Neuronal stem cell (in vitro differentiated cells): ENCODE measurements around the gene TBC1D14.

ENCODE experiments used
- DNase-seq: peaks from one replicate; pipeline ENCODE4 v3.0.0-alpha.2; 2013; ENCODE audit warnings: low spot score
- H2AFZ ChIP-seq: one replicate; pipeline ENCODE4 v1.6.1; 2013; ENCODE audit warnings: mild to moderate bottlenecking, low read length, inconsistent platforms
- H2AK5ac ChIP-seq: 2 replicates; pipeline ENCODE4 v1.6.1; 2013; ENCODE audit warnings: low read depth, mild to moderate bottlenecking, inconsistent platforms, low read length, moderate library complexity, mixed read lengths
- H2BK120ac ChIP-seq: 2 replicates; pipeline ENCODE4 v1.6.1; 2013; ENCODE audit warnings: low read depth, mild to moderate bottlenecking, inconsistent platforms, low read length, moderate library complexity, mixed read lengths
- H2BK12ac ChIP-seq: one replicate; pipeline ENCODE4 v1.6.1; 2013; ENCODE audit warnings: low read length, inconsistent platforms
- H2BK15ac ChIP-seq: 2 replicates; pipeline ENCODE4 v1.6.1; 2013; ENCODE audit warnings: mild to moderate bottlenecking, low read length, inconsistent platforms, mixed read lengths
- H2BK5ac ChIP-seq: one replicate; pipeline ENCODE4 v1.6.1; 2013; ENCODE audit warnings: inconsistent platforms, mild to moderate bottlenecking, low read length, moderate library complexity
- H3K14ac ChIP-seq: one replicate; pipeline ENCODE4 v1.6.1; 2013; ENCODE audit warnings: low read length, inconsistent platforms
- H3K18ac ChIP-seq: 2 replicates; pipeline ENCODE4 v1.6.1; 2013; ENCODE audit warnings: low read length, inconsistent platforms
- H3K23ac ChIP-seq: 2 replicates; pipeline ENCODE4 v1.6.1; 2013; ENCODE audit warnings: low read depth, mild to moderate bottlenecking, mixed read lengths, low read length, inconsistent platforms; ENCODE audit not compliant: poor library complexity
- H3K27ac ChIP-seq: replicated peaks from 3 replicates; pipeline ENCODE4 v1.5.1; 2013; ENCODE audit warnings: low read length, inconsistent platforms
- H3K27me3 ChIP-seq, 3 experiments: 2 replicates each; pipeline ENCODE4 v1.6.1; 2013; ENCODE audit warnings: low read length in 3 of 3, mild to moderate bottlenecking in 2 of 3, inconsistent platforms in 1 of 3, low read depth in 1 of 3, mixed read lengths in 1 of 3, moderate library complexity in 1 of 3; ENCODE audit not compliant: control insufficient read depth in 3 of 3, insufficient read depth in 3 of 3
- H3K36me3 ChIP-seq, 2 donors: replicated peaks in 1 of 2; 2 replicates each; pipeline ENCODE4 v1.6.1; 2013; ENCODE audit warnings: low read length in 2 of 2; ENCODE audit not compliant: control insufficient read depth in 2 of 2, insufficient read depth in 2 of 2
- H3K4ac ChIP-seq: 2 replicates; pipeline ENCODE4 v1.6.1; 2013; ENCODE audit warnings: inconsistent platforms, mild to moderate bottlenecking, low read length, moderate library complexity
- H3K4me1 ChIP-seq, 2 donors: 1 replicate in 1 of 2; 2 replicates in 1 of 2; pipeline ENCODE4 v1.6.1; 2013; ENCODE audit warnings: low read length in 2 of 2, low read depth in 1 of 2; ENCODE audit not compliant: control insufficient read depth in 2 of 2, insufficient read depth in 1 of 2
- H3K4me2 ChIP-seq: one replicate; pipeline ENCODE4 v1.6.1; 2013; ENCODE audit warnings: mild to moderate bottlenecking, low read length, inconsistent platforms; ENCODE audit not compliant: insufficient read depth, poor library complexity, severe bottlenecking
- H3K4me3 ChIP-seq, 2 donors: 2 replicates each; pipeline ENCODE4 v1.5.1; 2013; ENCODE audit warnings: low read length in 2 of 2, mild to moderate bottlenecking in 2 of 2, inconsistent platforms in 1 of 2, moderate library complexity in 1 of 2
- H3K79me1 ChIP-seq: one replicate; pipeline ENCODE4 v1.6.1; 2013; ENCODE audit warnings: low read depth, mild to moderate bottlenecking, inconsistent platforms, low read length, moderate library complexity
- H3K9ac ChIP-seq: one replicate; pipeline ENCODE4 v1.6.1; 2013; ENCODE audit warnings: mild to moderate bottlenecking, low read depth, low read length, inconsistent platforms; ENCODE audit not compliant: poor library complexity
- H3K9me3 ChIP-seq, 2 donors: replicated peaks in 1 of 2; 2 replicates each; pipeline versions ENCODE3 to v1.6.1; 2013; ENCODE audit warnings: low read length in 2 of 2, mild to moderate bottlenecking in 2 of 2, inconsistent platforms in 1 of 2, low read depth in 1 of 2, mixed read lengths in 1 of 2, moderate library complexity in 1 of 2; ENCODE audit not compliant: control insufficient read depth in 2 of 2, insufficient read depth in 1 of 2
- H4K8ac ChIP-seq: one replicate; pipeline ENCODE4 v1.6.1; 2013; ENCODE audit warnings: low read depth, mild to moderate bottlenecking, inconsistent platforms, low read length, moderate library complexity
- H4K91ac ChIP-seq: one replicate; pipeline ENCODE4 v1.6.1; 2013; ENCODE audit warnings: low read length, low read depth, mild to moderate bottlenecking, inconsistent platforms; ENCODE audit not compliant: poor library complexity
- whole genome bisulfite sequencing, 2 donors: extraction: QIAGEN DNeasy Blood & Tissue Kit; methylation state at CpG; one replicate each; pipeline ENCODE4 v1.1.7; 2013; ENCODE audit warnings: missing lambda C conversion rate in 2 of 2, mixed read lengths in 1 of 2; ENCODE audit not compliant: insufficient read length in 2 of 2, insufficient replicate concordance in 1 of 2; ENCODE audit errors: extremely low coverage in 2 of 2; 5-methylcytosine and 5-hydroxymethylcytosine counted together

Gene TBC1D14

GRCh38 chr4:6916587-6917460 lies 7.2 kb downstream of the TBC1D14 start:
- no peak overlapping the region for H4K91ac ChIP-seq
- DNase-seq, result no peak

GRCh38 chr4:6917461-6918271 lies 8.0 kb downstream of the TBC1D14 start:
- Histone ChIP-seq H2BK12ac (no peak overlapping the region), H2BK120ac (no peak overlapping the region), H2AFZ (no peak overlapping the region), H3K27me3 (no peaks in the 10 kb centered on the region), H3K4me1 (peaks cover 0 to 16% of the 10 kb centered on the region in 2 donors), H3K18ac (no peak overlapping the region), H3K79me1 (peaks cover 3% of the 10 kb centered on the region), H3K4me2 (no peak overlapping the region), H2BK5ac (no peak overlapping the region), H3K4me3 (no peak overlapping the region), H3K23ac (no peak overlapping the region), H4K91ac (no peak overlapping the region), H3K27ac (no peak overlapping the region), H3K9me3 (no peaks in the 10 kb centered on the region), H3K36me3 (no peaks in the 10 kb centered on the region), H3K9ac (no peak overlapping the region), H2AK5ac (no peak overlapping the region), H3K4ac (no peak overlapping the region), H4K8ac (peak overlapping the region; percentile 52), H3K14ac (no peak overlapping the region), H2BK15ac (no peak overlapping the region)
- no peak for DNase-seq
- WGBS, 2 donors, result no CpG with 5 or more reads among the region's 18 CpGs

More at GRCh38 chr4:6916587-6917460, 7.2 kb downstream of the TBC1D14 start:
- no peaks in the 10 kb centered on the region for H3K27me3 ChIP-seq
- no peak overlapping the region for H2BK5ac ChIP-seq
- H2AFZ ChIP-seq, result no peak overlapping the region
- no peaks in the 10 kb centered on the region for H3K9me3 ChIP-seq
- no peak overlapping the region for H4K8ac ChIP-seq
- H3K9ac ChIP-seq, result no peak overlapping the region
- peaks cover 3% of the 10 kb centered on the region for H3K79me1 ChIP-seq
- H2BK120ac ChIP-seq, result no peak overlapping the region
- H3K27ac ChIP-seq, result no peak overlapping the region
- no peak overlapping the region for H3K23ac ChIP-seq
- no peak overlapping the region for H3K4ac ChIP-seq
- no peak overlapping the region for H2BK12ac ChIP-seq
- whole genome bisulfite sequencing, 2 donors, result no CpG with 5 or more reads among the region's 15 CpGs
- peak overlapping the region in 1 of 2 donors; percentile 5 for H3K4me3 ChIP-seq
- H3K18ac ChIP-seq, result no peak overlapping the region
- no peak overlapping the region for H2BK15ac ChIP-seq
- H3K14ac ChIP-seq, result no peak overlapping the region
- no peaks in the 10 kb centered on the region for H3K36me3 ChIP-seq
- H3K4me1 ChIP-seq, result peaks cover 0 to 12% of the 10 kb centered on the region in 2 donors
- H2AK5ac ChIP-seq, result no peak overlapping the region
- no peak overlapping the region for H3K4me2 ChIP-seq

GRCh38 chr4:6918338-6918737 lies 8.7 kb downstream of the TBC1D14 start:
- H3K9ac ChIP-seq, result no peak overlapping the region
- no CpG with 5 or more reads among the region's 7 CpGs for WGBS, 2 donors
- H3K27me3 ChIP-seq, result no peaks in the 10 kb centered on the region
- no peak overlapping the region for H3K4me3 ChIP-seq
- H3K79me1 ChIP-seq, result peaks cover 3% of the 10 kb centered on the region
- no peak overlapping the region for H2BK120ac ChIP-seq
- no peak overlapping the region for H2AFZ ChIP-seq
- no peak overlapping the region for H3K4ac ChIP-seq
- H3K36me3 ChIP-seq, result peaks cover 0 to 2% of the 10 kb centered on the region in 2 donors
- H3K27ac ChIP-seq, result no peak overlapping the region
- no peak overlapping the region for H2AK5ac ChIP-seq
- H3K18ac ChIP-seq, result no peak overlapping the region
- H2BK5ac ChIP-seq, result no peak overlapping the region
- DNase-seq, result no peak
- H2BK12ac ChIP-seq, result no peak overlapping the region
- no peaks in the 10 kb centered on the region for H3K9me3 ChIP-seq
- H3K4me1 ChIP-seq, result peaks cover 0 to 16% of the 10 kb centered on the region in 2 donors
- H4K91ac ChIP-seq, result no peak overlapping the region
- no peak overlapping the region for H3K4me2 ChIP-seq
- no peak overlapping the region for H4K8ac ChIP-seq
- H3K23ac ChIP-seq, result no peak overlapping the region
- H3K14ac ChIP-seq, result no peak overlapping the region
- no peak overlapping the region for H2BK15ac ChIP-seq

GRCh38 chr4:6920171-6920570 lies 10.5 kb downstream of the TBC1D14 start:
- Histone ChIP-seq H3K18ac (no peak overlapping the region), H3K36me3 (peaks cover 13 to 21% of the 10 kb centered on the region in 2 donors), H3K27me3 (no peaks in the 10 kb centered on the region), H3K4ac (no peak overlapping the region), H2BK12ac (no peak overlapping the region), H3K4me3 (no peak overlapping the region), H4K91ac (no peak overlapping the region), H2AK5ac (no peak overlapping the region), H3K79me1 (peaks cover 5% of the 10 kb centered on the region), H3K4me1 (peaks cover 0 to 16% of the 10 kb centered on the region in 2 donors), H4K8ac (no peak overlapping the region), H2BK15ac (no peak overlapping the region), H2AFZ (no peak overlapping the region), H3K4me2 (no peak overlapping the region), H3K9ac (no peak overlapping the region), H3K27ac (no peak overlapping the region), H3K14ac (no peak overlapping the region), H3K9me3 (no peaks in the 10 kb centered on the region), H2BK5ac (no peak overlapping the region), H3K23ac (no peak overlapping the region), H2BK120ac (no peak overlapping the region)
- no CpG with 5 or more reads among the region's 3 CpGs for WGBS, 2 donors
- DNase-seq, result no peak
